Thoracic aorta (tissue), 2 donors: ENCODE data around the gene CACNA2D4. TPM values are rescaled to one million over a fixed set of nuclear protein-coding genes. Genes with fewer than 3 reads are reported as not detected.

Experiments used
- ATAC-seq: fragments of 150-250 bp; one replicate; pipeline ENCODE4 v1.8.0; 2017; ENCODE audit warnings: low read depth; ENCODE audit not compliant: insufficient number of reproducible peaks, low FRiP score
- DNase-seq: peaks from one replicate; pipeline ENCODE4 v3.0.0-alpha.2; 2020; ENCODE audit warnings: low spot score
- H3K27ac ChIP-seq, 2 donors: fragments of 200-600 bp; sonication (generic); 1 replicate in 1 of 2; 2 replicates in 1 of 2; pipeline ENCODE4 v1.5.1; 2016; ENCODE audit warnings: mild to moderate bottlenecking in 2 of 2, moderate library complexity in 2 of 2
- H3K27me3 ChIP-seq: fragments of 200-600 bp; sonication (generic); replicated peaks from 2 replicates; pipeline ENCODE4 v1.6.0; 2016; ENCODE audit warnings: mild to moderate bottlenecking; ENCODE audit not compliant: insufficient read depth
- H3K36me3 ChIP-seq: fragments of 200-600 bp; sonication (generic); one replicate; pipeline ENCODE4 v1.5.1; 2016
- H3K4me1 ChIP-seq, 2 donors: fragments of 200-600 bp; sonication (generic); 1 replicate in 1 of 2; 2 replicates in 1 of 2; pipeline versions ENCODE4 v1.5.1 to v1.6.0; 2016; ENCODE audit warnings: low read depth in 2 of 2, mild to moderate bottlenecking in 1 of 2; ENCODE audit not compliant: control insufficient read depth in 1 of 2
- H3K4me3 ChIP-seq: fragments of 200-600 bp; sonication (generic); 2 replicates; pipeline ENCODE4 v1.5.1; 2016; ENCODE audit warnings: mild to moderate bottlenecking
- H3K9me3 ChIP-seq: fragments of 200-600 bp; sonication (generic); 2 replicates; pipeline ENCODE4 v1.5.1; 2016
- total RNA-seq, 2 donors: library from RNA; depleted of rRNA; stranded (reverse); fragments of >200 nt; gene quantifications; one replicate each; pipeline versions ENCODE4 v1.1.0 to v1.2.3, GENCODE V29; 2016
- TF ChIP-seq, protein P1 (sequence below): fragments of 200-600 bp; sonication (generic); IDR thresholded peaks from one replicate; pipeline ENCODE4 v1.5.1; 2019; ENCODE audit warnings: antibody characterized with exemption

CACNA2D4 gene
- total RNA-seq, 2 donors from 2014 or later, result 8.7 to 12.3 TPM

DNA sequence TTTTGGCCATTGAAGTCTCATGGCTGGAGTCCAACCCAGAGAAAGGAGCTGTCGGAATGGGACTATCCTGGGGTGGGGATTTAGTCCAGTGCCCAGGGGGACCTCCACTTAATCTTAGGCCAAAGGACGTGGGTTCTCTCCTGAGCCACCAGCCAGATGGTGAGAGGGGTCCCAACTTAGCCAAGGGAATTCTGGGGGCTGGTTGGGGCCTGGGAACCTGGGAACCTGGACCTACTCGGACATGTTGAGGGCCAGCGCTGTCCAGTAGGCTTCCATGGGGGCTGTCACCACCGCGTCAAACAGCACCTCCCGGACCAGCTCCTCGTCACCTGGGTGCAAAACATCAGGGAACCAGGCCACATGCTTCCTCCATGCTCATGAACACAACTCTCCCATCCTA, 64.7 kb downstream of the CACNA2D4 start:
- Histone ChIP-seq H3K4me1 (no peaks in the 10 kb centered on the region), H3K36me3 (no peaks in the 10 kb centered on the region), H3K4me3 (no peak overlapping the region), H3K27ac (no peak overlapping the region), H3K9me3 (peaks cover 11% of the 10 kb centered on the region), H3K27me3 (no peaks in the 10 kb centered on the region)
- DNase-seq (no peak), ATAC-seq (no peak)
- TF ChIP-seq, protein P1, sequence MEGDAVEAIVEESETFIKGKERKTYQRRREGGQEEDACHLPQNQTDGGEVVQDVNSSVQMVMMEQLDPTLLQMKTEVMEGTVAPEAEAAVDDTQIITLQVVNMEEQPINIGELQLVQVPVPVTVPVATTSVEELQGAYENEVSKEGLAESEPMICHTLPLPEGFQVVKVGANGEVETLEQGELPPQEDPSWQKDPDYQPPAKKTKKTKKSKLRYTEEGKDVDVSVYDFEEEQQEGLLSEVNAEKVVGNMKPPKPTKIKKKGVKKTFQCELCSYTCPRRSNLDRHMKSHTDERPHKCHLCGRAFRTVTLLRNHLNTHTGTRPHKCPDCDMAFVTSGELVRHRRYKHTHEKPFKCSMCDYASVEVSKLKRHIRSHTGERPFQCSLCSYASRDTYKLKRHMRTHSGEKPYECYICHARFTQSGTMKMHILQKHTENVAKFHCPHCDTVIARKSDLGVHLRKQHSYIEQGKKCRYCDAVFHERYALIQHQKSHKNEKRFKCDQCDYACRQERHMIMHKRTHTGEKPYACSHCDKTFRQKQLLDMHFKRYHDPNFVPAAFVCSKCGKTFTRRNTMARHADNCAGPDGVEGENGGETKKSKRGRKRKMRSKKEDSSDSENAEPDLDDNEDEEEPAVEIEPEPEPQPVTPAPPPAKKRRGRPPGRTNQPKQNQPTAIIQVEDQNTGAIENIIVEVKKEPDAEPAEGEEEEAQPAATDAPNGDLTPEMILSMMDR, result no peak

DNA sequence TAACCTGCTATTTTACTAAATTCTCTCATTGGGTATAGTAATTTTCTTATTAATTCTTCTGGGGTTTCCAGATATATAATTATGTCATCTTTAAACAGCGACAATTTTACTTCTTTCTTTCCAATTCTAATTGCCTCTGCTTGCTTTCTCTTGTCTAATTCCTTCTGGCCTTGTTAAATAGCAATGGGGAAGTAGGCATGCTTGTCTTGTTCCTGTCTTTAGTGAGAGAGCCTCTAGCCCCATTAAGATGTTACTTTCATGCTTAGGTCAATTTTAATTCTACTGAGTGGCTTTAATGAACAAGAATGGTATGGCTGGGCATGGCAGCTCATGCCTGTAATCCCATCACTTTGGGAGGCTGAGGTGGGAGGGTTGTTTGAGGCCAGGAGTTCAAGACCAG, 66.4 kb downstream of the CACNA2D4 start:
- Histone ChIP-seq H3K9me3 (peaks cover 11% of the 10 kb centered on the region), H3K27ac (no peak overlapping the region), H3K36me3 (no peaks in the 10 kb centered on the region), H3K27me3 (no peaks in the 10 kb centered on the region), H3K4me1 (no peaks in the 10 kb centered on the region), H3K4me3 (no peak overlapping the region)
- DNase-seq (no peak), ATAC-seq (no peak)
- TF ChIP-seq, protein P1, result no peak

DNA sequence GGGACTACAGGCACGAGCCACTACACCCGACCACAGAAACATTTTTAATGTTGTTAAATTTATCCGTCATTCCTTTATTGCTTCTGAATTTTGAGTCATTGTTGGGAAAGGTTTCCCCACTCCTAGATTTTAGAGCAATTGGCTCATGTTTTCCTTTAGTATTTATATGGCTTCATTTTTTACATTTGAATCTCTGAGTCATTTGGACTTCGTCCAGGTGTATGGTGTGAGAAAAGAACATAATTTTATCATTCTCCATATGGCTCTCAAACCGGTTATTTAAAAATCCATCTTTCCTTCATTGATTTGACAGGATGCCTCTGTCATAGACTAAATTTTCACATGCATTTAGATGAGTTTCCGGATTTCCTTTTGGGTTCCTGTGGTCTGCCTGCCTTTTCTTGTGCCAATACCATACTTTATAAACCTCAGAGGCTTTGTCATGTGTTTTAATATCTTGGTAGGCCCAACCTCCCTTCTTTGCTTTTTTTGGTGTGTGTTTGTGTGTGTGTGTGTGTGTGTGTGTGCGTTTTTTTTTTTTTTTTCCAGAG, 67.2 kb downstream of the CACNA2D4 start:
- no peak for ATAC-seq
- Histone ChIP-seq H3K9me3 (peaks cover 11% of the 10 kb centered on the region), H3K27me3 (no peaks in the 10 kb centered on the region), H3K4me3 (no peak overlapping the region), H3K4me1 (no peaks in the 10 kb centered on the region), H3K27ac (no peak overlapping the region), H3K36me3 (no peaks in the 10 kb centered on the region)
- no peak for DNase-seq
- TF ChIP-seq, protein P1, result no peak

DNA sequence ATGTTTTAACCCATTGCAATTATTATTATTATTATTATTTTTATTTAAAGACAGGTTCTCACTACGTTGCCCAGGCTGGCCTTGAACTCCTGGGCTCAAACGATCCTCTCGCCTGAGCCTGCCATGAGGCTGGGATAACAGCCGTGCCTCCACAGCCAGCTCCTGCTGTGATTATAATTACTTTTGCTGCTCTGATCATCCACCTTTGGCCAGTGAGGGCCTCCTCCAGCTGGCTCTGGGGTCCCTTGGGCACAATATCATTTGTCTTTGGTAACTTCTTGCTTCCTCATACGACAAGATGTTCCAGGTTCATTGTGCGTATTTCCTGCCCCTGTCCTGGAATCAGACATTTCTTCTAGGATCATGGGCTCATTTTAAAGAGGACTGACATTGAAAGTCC, 69.7 kb downstream of the CACNA2D4 start:
- Histone ChIP-seq H3K27ac (no peak overlapping the region), H3K4me3 (no peak overlapping the region), H3K9me3 (no peaks in the 10 kb centered on the region), H3K27me3 (no peaks in the 10 kb centered on the region), H3K36me3 (no peaks in the 10 kb centered on the region), H3K4me1 (no peaks in the 10 kb centered on the region)
- no peak for ATAC-seq
- no peak for DNase-seq
- TF ChIP-seq, protein P1, result no peak

DNA sequence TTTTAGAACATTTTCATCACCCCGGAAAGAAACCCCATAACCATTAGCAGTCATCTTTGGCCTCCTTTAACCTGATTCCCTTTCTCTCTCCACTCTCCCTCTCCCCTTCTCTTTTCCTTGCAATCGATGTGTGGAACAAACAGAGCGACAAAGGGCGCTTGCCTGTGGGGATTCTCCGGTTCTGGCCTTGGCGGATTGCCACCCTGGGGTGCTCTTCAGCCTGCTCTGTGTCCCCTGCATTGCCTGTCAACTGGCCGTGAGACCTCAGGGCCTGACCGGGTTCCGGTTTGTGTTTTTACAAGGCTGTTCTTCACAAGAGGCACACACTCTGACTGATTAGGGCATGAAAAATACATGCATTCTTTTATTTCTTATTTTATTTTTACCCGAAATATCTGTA, 70.3 kb downstream of the CACNA2D4 start:
- H3K27ac ChIP-seq, result no peak overlapping the region
- TF ChIP-seq, protein P1, result no peak
- no peaks in the 10 kb centered on the region for H3K36me3 ChIP-seq
- DNase-seq, result no peak
- ATAC-seq, result no peak
- no peak overlapping the region for H3K4me3 ChIP-seq
- no peaks in the 10 kb centered on the region for H3K27me3 ChIP-seq
- no peaks in the 10 kb centered on the region for H3K4me1 ChIP-seq
- no peaks in the 10 kb centered on the region for H3K9me3 ChIP-seq
